Cardiac fibroblast (primary cell): ENCODE results near the gene HOXD8.

Source experiments
- DNase-seq, 2 donors: peaks; one replicate each; pipeline versions ENCODE4 v3.0.0 to v3.0.0-alpha.2; 2010; ENCODE audit warnings: low read depth in 2 of 2
- H3K4me3 ChIP-seq, 2 donors: replicated peaks in 1 of 2; 1 replicate in 1 of 2; 2 replicates in 1 of 2; pipeline ENCODE4 v1.5.1; 2011; ENCODE audit warnings: low read depth in 2 of 2, low read length in 2 of 2, mild to moderate bottlenecking in 2 of 2, moderate library complexity in 1 of 2
- CTCF ChIP-seq: IDR thresholded peaks from one replicate; pipeline ENCODE4 v1.5.1; 2011; ENCODE audit warnings: low read depth, mild to moderate bottlenecking, low read length, inconsistent platforms

HOXD8 gene

GRCh38 chr2:176133389-176133788 lies 3.9 kb downstream of the HOXD8 start:
- no peak for DNase-seq
- TF ChIP-seq CTCF: no peak
- no peak overlapping the region for H3K4me3 ChIP-seq

DNA sequence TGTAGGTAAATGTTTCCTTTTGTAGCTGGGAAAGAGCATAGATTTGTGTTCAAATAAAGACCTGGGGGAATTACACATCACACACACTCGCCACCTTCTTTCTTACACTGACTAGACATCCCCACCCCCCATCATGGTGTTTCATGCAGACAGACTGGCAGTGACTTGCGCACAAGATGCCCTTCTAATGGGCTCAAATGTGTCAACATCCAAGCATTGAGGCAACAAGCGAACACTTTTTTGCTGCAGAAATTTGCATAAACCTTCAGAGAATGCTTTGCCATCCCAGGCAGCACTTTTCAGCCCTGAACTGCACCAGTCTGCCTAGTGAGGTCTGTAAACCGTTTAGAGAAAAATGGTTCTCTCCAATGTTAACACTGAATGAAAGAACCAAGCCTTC lies 4.5 kb downstream of the HOXD8 start:
- no peak overlapping the region for H3K4me3 ChIP-seq
- TF ChIP-seq CTCF: no peak
- no peak for DNase-seq

DNA sequence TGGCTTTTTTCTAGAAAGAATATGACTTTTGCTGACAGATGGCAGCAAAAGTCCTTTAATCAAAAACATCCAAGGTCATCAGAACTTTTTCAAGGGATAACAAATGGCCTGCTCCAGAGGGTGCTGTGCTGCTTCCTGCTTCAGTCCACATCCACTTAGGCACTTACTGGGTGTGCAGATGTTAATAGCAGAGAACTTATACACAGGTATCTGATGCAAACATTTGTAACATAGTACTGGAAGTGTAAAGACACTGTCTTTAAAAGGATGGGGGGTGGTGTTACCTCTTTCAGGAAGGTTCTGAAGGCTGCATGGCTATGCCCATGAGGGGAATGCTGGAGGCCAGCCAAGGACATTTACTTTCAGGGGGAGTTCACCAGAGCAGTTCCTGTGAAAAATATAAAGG lies 5.5 kb downstream of the HOXD8 start:
- no peak overlapping the region for H3K4me3 ChIP-seq
- peak in 1 of 2 donors; percentile 20 for DNase-seq
- no peak for TF ChIP-seq CTCF

- H3K4me3 ChIP-seq: peak overlapping the region; percentile 26 to 31
- DNase-seq: no peak
- no peak for TF ChIP-seq CTCF
These were observed 7.1 kb downstream of the HOXD8 start for GRCh38 chr2:176136374-176137251.

DNA sequence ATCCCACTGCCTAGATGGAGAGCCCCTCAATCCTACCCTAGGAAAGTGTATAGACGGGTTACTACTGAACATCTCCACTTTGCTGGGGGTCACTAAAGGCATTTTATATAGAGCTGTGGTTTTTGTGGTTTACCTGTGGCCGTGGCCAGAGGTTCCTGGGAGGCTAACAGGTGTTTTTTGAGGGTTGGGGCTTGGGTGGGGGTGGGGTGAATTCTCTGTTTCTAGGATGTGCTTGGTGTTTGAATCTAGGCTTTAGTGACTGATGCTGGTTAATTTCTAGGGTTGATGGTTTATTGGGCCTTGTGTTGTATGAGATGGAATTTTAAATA lies 7.7 kb downstream of the HOXD8 start:
- DNase-seq: no peak
- H3K4me3 ChIP-seq: peak overlapping the region in 1 of 2 donors; percentile 17
- no peak for TF ChIP-seq CTCF

- no peak for DNase-seq
- no peak overlapping the region for H3K4me3 ChIP-seq
- TF ChIP-seq CTCF: no peak
These were observed 8.4 kb downstream of the HOXD8 start for GRCh38 chr2:176137906-176138305.

DNA sequence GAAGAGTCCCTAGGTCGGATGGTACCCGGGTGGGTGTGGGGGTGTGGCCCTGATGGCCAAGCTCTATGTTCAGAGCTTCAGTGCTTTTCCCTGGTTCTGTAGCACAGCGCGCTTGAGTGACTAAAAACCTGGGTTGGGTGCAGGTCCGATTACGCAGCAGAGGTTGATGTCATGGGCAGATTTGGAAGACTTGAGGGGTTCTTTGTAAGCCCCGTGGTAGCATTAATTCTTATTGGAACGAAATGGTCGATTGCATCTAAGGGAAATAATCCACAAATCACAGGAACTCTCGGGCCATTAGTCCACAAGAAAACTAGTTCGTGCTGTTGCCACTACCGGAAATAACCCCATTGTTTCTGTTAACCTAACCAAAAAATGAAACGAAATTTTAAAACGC lies 9.0 kb downstream of the HOXD8 start:
- H3K4me3 ChIP-seq: no peak overlapping the region
- no peak for DNase-seq
- no peak for TF ChIP-seq CTCF
